GM21381 (cell line): Measurements from ENCODE around the gene MSH5.
"Not testable (repeated sequence)": the region's sequence is repeated elsewhere in the genome, so short reads cannot be mapped to it uniquely, and the experiment has no call there.

Source experiments
- ATAC-seq: cut with Tn5 transposase; IDR thresholded peaks from one replicate; pipeline ENCODE4 v1.9.1; 2021; ENCODE audit warnings: mild to moderate bottlenecking, moderate library complexity; ENCODE audit not compliant: unreplicated experiment

MSH5 gene

GRCh38 chr6:31776989-31777666 is 37.3 kb downstream of the MSH5 start, which contains the start of gene VWA7:
TSS of gene VWA7 (minus strand) at chr6:31777328. CDS start at chr6:31776779, 549 bp downstream.
- ATAC-seq: no peak

GRCh38 chr6:31777667-31778050 is 37.9 kb downstream of the MSH5 start:
- no peak for ATAC-seq

- no peak for ATAC-seq
Measured at GRCh38 chr6:31778193-31778592, 38.4 kb downstream of the MSH5 start.

- ATAC-seq: no peak
Measured at GRCh38 chr6:31778999-31779885, 39.4 kb downstream of the MSH5 start.

GRCh38 chr6:31779908-31780307 is 40.1 kb downstream of the MSH5 start:
- no peak for ATAC-seq

- ATAC-seq: no peak
Measured at GRCh38 chr6:31780507-31781243, 40.9 kb downstream of the MSH5 start.

- ATAC-seq: no peak
Measured at GRCh38 chr6:31781244-31782125, 41.7 kb downstream of the MSH5 start.

- ATAC-seq: no peak
Measured at GRCh38 chr6:31782126-31782855, 42.5 kb downstream of the MSH5 start.

GRCh38 chr6:31784098-31784925 is 44.5 kb downstream of the MSH5 start:
- ATAC-seq: no peak

- no peak for ATAC-seq
Measured at GRCh38 chr6:31785475-31785874, 45.7 kb downstream of the MSH5 start.

GRCh38 chr6:31791324-31792089 is 51.7 kb downstream of the MSH5 start:
- no peak for ATAC-seq

GRCh38 chr6:31792090-31792374 is 52.2 kb downstream of the MSH5 start:
- no peak for ATAC-seq

GRCh38 chr6:31792761-31793171 is 53.0 kb downstream of the MSH5 start:
- no peak for ATAC-seq

- not testable (repeated sequence) for ATAC-seq
Measured at GRCh38 chr6:31793927-31794245, 54.1 kb downstream of the MSH5 start.

GRCh38 chr6:31794294-31794865 is 54.6 kb downstream of the MSH5 start:
- ATAC-seq: no peak

GRCh38 chr6:31794866-31795615 is 55.2 kb downstream of the MSH5 start:
- ATAC-seq: peak; percentile 10

GRCh38 chr6:31795616-31796298 is 56.0 kb downstream of the MSH5 start, which contains the start of gene VARS1:
TSS of gene VARS1 (minus strand) at chr6:31795752. CDS start at chr6:31795217, 535 bp downstream.
- ATAC-seq: peak; percentile 80
